Activated T-helper 1 cell treated with Interleukin-2 at 50 U/mL for 16 hours (primary cell): Measurements from ENCODE around the gene TMEM179B.
"Not testable (repeated sequence)": the region's sequence is repeated elsewhere in the genome, so short reads cannot be mapped to it uniquely, and the experiment has no call there.

Experiments used
- DNase-seq: peaks from one replicate; pipeline ENCODE4 v3.0.0-alpha.2; 2020; ENCODE audit warnings: low read depth

Gene TMEM179B

GRCh38 chr11:62787005-62787759 lies at the start of gene TMEM179B:
Gene TMEM179B (plus strand): TSS chr11:62787402. CDS start chr11:62787432, 30 bp downstream.
- peak; percentile 92 for DNase-seq

GRCh38 chr11:62747475-62748160 lies 39.6 kb upstream of the TMEM179B start:
- no peak for DNase-seq

- DNase-seq, result not testable (repeated sequence)
Measured at GRCh38 chr11:62749931-62750330, 37.3 kb upstream of the TMEM179B start.

GRCh38 chr11:62752177-62752785 lies 34.9 kb upstream of the TMEM179B start:
- DNase-seq, result no peak

- no peak for DNase-seq
Measured at GRCh38 chr11:62752994-62753735, 34.0 kb upstream of the TMEM179B start.

- peak; percentile 91 for DNase-seq
Measured at GRCh38 chr11:62753736-62754603, 33.2 kb upstream of the TMEM179B start, which contains the start of gene ZBTB3. Gene ZBTB3 (minus strand): TSS chr11:62754160. CDS start chr11:62753664, 496 bp downstream.

- no peak for DNase-seq
Measured at GRCh38 chr11:62755086-62755615, 32.1 kb upstream of the TMEM179B start.

GRCh38 chr11:62757846-62758788 lies 29.1 kb upstream of the TMEM179B start:
- DNase-seq, result no peak

GRCh38 chr11:62760867-62761227 lies 26.4 kb upstream of the TMEM179B start:
- not testable (repeated sequence) for DNase-seq

- no peak for DNase-seq
Measured at GRCh38 chr11:62770778-62771143, 16.4 kb upstream of the TMEM179B start.

- DNase-seq, result peak; percentile 86
Measured at GRCh38 chr11:62771144-62772021, 15.8 kb upstream of the TMEM179B start, which contains the start of gene TAF6L. Gene TAF6L (plus strand): TSS chr11:62771396. CDS start chr11:62775784, 4,388 bp downstream.

- DNase-seq, result no peak
Measured at GRCh38 chr11:62774407-62774806, 12.8 kb upstream of the TMEM179B start.

- DNase-seq, result no peak
Measured at GRCh38 chr11:62775646-62776045, 11.6 kb upstream of the TMEM179B start.

- no peak for DNase-seq
Measured at GRCh38 chr11:62777389-62777788, 9.8 kb upstream of the TMEM179B start.

- no peak for DNase-seq
Measured at GRCh38 chr11:62778441-62778840, 8.8 kb upstream of the TMEM179B start.

- no peak for DNase-seq
Measured at GRCh38 chr11:62782753-62783152, 4.4 kb upstream of the TMEM179B start.

- peak; percentile 80 for DNase-seq
Measured at GRCh38 chr11:62786318-62787004, 741 bp upstream of the TMEM179B start.

GRCh38 chr11:62788991-62789390 lies 1.8 kb downstream of the TMEM179B start:
- no peak for DNase-seq
